Astrocyte (in vitro differentiated cells and primary cell): ENCODE measurements around the gene OR8B12. TPM values are rescaled to one million over a fixed set of nuclear protein-coding genes. Genes with fewer than 3 reads are reported as not detected.

Experiments
- DNase-seq: peaks from one replicate; pipeline ENCODE4 v3.0.0-alpha.2; 2010; ENCODE audit warnings: low read depth
- FAIRE-seq: peaks from 2 replicates; lab custom pipeline; 2011; peaks lifted over from hg19 to GRCh38; lab: Jason Lieb, UNC
- H2AFZ ChIP-seq: 2 replicates; pipeline ENCODE4 v1.6.0; 2012; ENCODE audit warnings: low read depth, low read length, inconsistent platforms
- H3K27ac ChIP-seq: 2 replicates; pipeline ENCODE4 v1.5.1; 2011; ENCODE audit warnings: low read depth, low read length, inconsistent platforms
- H3K27me3 ChIP-seq: 2 replicates; pipeline ENCODE4 v1.6.0; 2011; ENCODE audit warnings: low read length, inconsistent platforms; ENCODE audit not compliant: insufficient read depth
- H3K36me3 ChIP-seq: 2 replicates; pipeline ENCODE4 v1.5.1; 2011; ENCODE audit warnings: low read length, inconsistent platforms; ENCODE audit not compliant: insufficient read depth
- H3K4me1 ChIP-seq: 2 replicates; pipeline ENCODE4 v1.5.1; 2011; ENCODE audit warnings: low read length, inconsistent platforms; ENCODE audit not compliant: insufficient read depth
- H3K4me2 ChIP-seq: 2 replicates; pipeline ENCODE4 v1.6.0; 2012; ENCODE audit warnings: low read length, inconsistent platforms
- H3K4me3 ChIP-seq: 2 replicates; pipeline ENCODE4 v1.5.1; 2011; ENCODE audit warnings: low read depth, mild to moderate bottlenecking, low read length, inconsistent platforms; ENCODE audit not compliant: insufficient read depth
- H3K79me2 ChIP-seq: 2 replicates; pipeline ENCODE4 v1.6.0; 2012; ENCODE audit warnings: mild to moderate bottlenecking, low read length, inconsistent platforms; ENCODE audit not compliant: insufficient read depth
- H3K9ac ChIP-seq: 2 replicates; pipeline ENCODE4 v1.6.0; 2012; ENCODE audit warnings: mild to moderate bottlenecking, low read length, inconsistent platforms
- H3K9me3 ChIP-seq: 2 replicates; pipeline ENCODE4 v1.5.1; 2012; ENCODE audit warnings: low read depth, mild to moderate bottlenecking, low read length, inconsistent platforms; ENCODE audit not compliant: insufficient read depth
- H4K20me1 ChIP-seq: 2 replicates; pipeline ENCODE4 v1.6.0; 2012; ENCODE audit warnings: low read length, inconsistent platforms; ENCODE audit not compliant: insufficient read depth
- H3K27ac Mint-ChIP-seq: one replicate; pipeline ENCODE4 v1.8.0; 2021; ENCODE audit warnings: mild to moderate bottlenecking, mixed read lengths; ENCODE audit not compliant: unreplicated experiment
- H3K27me3 Mint-ChIP-seq: one replicate; pipeline ENCODE4 v1.8.0; 2021; ENCODE audit warnings: low read depth, mixed read lengths; ENCODE audit not compliant: unreplicated experiment
- H3K36me3 Mint-ChIP-seq: one replicate; pipeline ENCODE4 v1.8.0; 2021; ENCODE audit warnings: low read depth, mixed read lengths; ENCODE audit not compliant: unreplicated experiment
- H3K4me1 Mint-ChIP-seq: one replicate; pipeline ENCODE4 v1.8.0; 2021; ENCODE audit warnings: low read depth, mixed read lengths; ENCODE audit not compliant: unreplicated experiment
- H3K4me3 Mint-ChIP-seq: one replicate; pipeline ENCODE4 v1.8.0; 2021; ENCODE audit warnings: mild to moderate bottlenecking, moderate library complexity, mixed read lengths; ENCODE audit not compliant: unreplicated experiment
- H3K9me3 Mint-ChIP-seq: one replicate; pipeline ENCODE4 v1.8.0; 2021; ENCODE audit warnings: mild to moderate bottlenecking, mixed read lengths; ENCODE audit not compliant: unreplicated experiment
- CTCF ChIP-seq: IDR thresholded peaks from 2 replicates; pipeline ENCODE4 v1.5.1; 2011; ENCODE audit warnings: low read depth, mild to moderate bottlenecking, inconsistent platforms, low read length, moderate library complexity; ENCODE audit not compliant: insufficient read depth
- EZH2 ChIP-seq: IDR thresholded peaks from 2 replicates; pipeline ENCODE4 v1.6.1; 2012; ENCODE audit warnings: mild to moderate bottlenecking, low read length, inconsistent platforms; ENCODE audit not compliant: insufficient read depth
- total RNA-seq: library from RNA; stranded (reverse); gene quantifications from 2 replicates; pipeline ENCODE4 v1.2.1, GENCODE V29; 2021

The OR8B12 gene
- total RNA-seq, 1 donor from 2014 or later = not detected

- H3K9ac ChIP-seq = no peak overlapping the region
- no peak overlapping the region for H2AFZ ChIP-seq
- H3K4me2 ChIP-seq = no peak overlapping the region
- no peaks in the 10 kb centered on the region for H3K36me3 ChIP-seq
- TF ChIP-seq CTCF (no peak), EZH2 (no peak)
- H3K4me3 Mint-ChIP-seq = no peak overlapping the region
- no peak overlapping the region for H3K4me3 ChIP-seq
- H3K27ac Mint-ChIP-seq = no peak overlapping the region
- H3K4me1 Mint-ChIP-seq = no peaks in the 10 kb centered on the region
- no peak overlapping the region for H3K27ac ChIP-seq
- no peaks in the 10 kb centered on the region for H3K9me3 ChIP-seq
- H4K20me1 ChIP-seq = no peaks in the 10 kb centered on the region
- DNase-seq = no peak
- H3K4me1 ChIP-seq = no peaks in the 10 kb centered on the region
- no peaks in the 10 kb centered on the region for H3K79me2 ChIP-seq
- H3K27me3 Mint-ChIP-seq = peaks cover 5% of the 10 kb centered on the region
- H3K36me3 Mint-ChIP-seq = no peaks in the 10 kb centered on the region
- no peaks in the 10 kb centered on the region for H3K9me3 Mint-ChIP-seq
- no peaks in the 10 kb centered on the region for H3K27me3 ChIP-seq
- no peak for FAIRE-seq
These were observed 39.1 kb upstream of the OR8B12 start for GRCh38 chr11:124582565-124582964.

GRCh38 chr11:124581817-124582216 lies 38.4 kb upstream of the OR8B12 start:
- Histone ChIP-seq H3K27me3 (no peaks in the 10 kb centered on the region), H3K9ac (no peak overlapping the region), H3K9me3 (no peaks in the 10 kb centered on the region), H3K36me3 (no peaks in the 10 kb centered on the region), H4K20me1 (no peaks in the 10 kb centered on the region), H2AFZ (no peak overlapping the region), H3K27ac (no peak overlapping the region), H3K4me3 (no peak overlapping the region), H3K4me1 (no peaks in the 10 kb centered on the region), H3K79me2 (no peaks in the 10 kb centered on the region), H3K4me2 (no peak overlapping the region)
- TF ChIP-seq EZH2 (no peak), CTCF (no peak)
- H3K4me1 Mint-ChIP-seq = no peaks in the 10 kb centered on the region
- DNase-seq (no peak), FAIRE-seq (no peak)
- peaks cover 3% of the 10 kb centered on the region for H3K27me3 Mint-ChIP-seq
- no peaks in the 10 kb centered on the region for H3K9me3 Mint-ChIP-seq
- no peaks in the 10 kb centered on the region for H3K36me3 Mint-ChIP-seq
- no peak overlapping the region for H3K4me3 Mint-ChIP-seq
- H3K27ac Mint-ChIP-seq = no peak overlapping the region

- H3K4me2 ChIP-seq = no peak overlapping the region
- Mint-ChIP-seq H3K9me3 (no peaks in the 10 kb centered on the region), H3K4me1 (no peaks in the 10 kb centered on the region), H3K27me3 (peaks cover 3% of the 10 kb centered on the region), H3K27ac (no peak overlapping the region), H3K4me3 (no peak overlapping the region), H3K36me3 (no peaks in the 10 kb centered on the region)
- H3K9me3 ChIP-seq = no peaks in the 10 kb centered on the region
- H3K9ac ChIP-seq = no peak overlapping the region
- no peaks in the 10 kb centered on the region for H3K79me2 ChIP-seq
- DNase-seq = no peak
- H4K20me1 ChIP-seq = no peaks in the 10 kb centered on the region
- H3K4me3 ChIP-seq = no peak overlapping the region
- H3K27me3 ChIP-seq = peaks cover 2% of the 10 kb centered on the region
- H2AFZ ChIP-seq = no peak overlapping the region
- H3K4me1 ChIP-seq = no peaks in the 10 kb centered on the region
- TF ChIP-seq EZH2 (no peak), CTCF (no peak)
- H3K36me3 ChIP-seq = no peaks in the 10 kb centered on the region
- no peak overlapping the region for H3K27ac ChIP-seq
- no peak for FAIRE-seq
These were observed 35.3 kb upstream of the OR8B12 start for GRCh38 chr11:124578761-124579160.
